NCI-H187 (cell line): ENCODE results near the gene STOML1.
"Not testable (repeated sequence)": the region's sequence is repeated elsewhere in the genome, so short reads cannot be mapped to it uniquely, and the experiment has no call there.

Experiments
- DNase-seq, 2 experiments: peaks; one replicate each; lab custom pipeline; 2025; lab: John Stamatoyannopoulos, UW

The STOML1 gene

DNA sequence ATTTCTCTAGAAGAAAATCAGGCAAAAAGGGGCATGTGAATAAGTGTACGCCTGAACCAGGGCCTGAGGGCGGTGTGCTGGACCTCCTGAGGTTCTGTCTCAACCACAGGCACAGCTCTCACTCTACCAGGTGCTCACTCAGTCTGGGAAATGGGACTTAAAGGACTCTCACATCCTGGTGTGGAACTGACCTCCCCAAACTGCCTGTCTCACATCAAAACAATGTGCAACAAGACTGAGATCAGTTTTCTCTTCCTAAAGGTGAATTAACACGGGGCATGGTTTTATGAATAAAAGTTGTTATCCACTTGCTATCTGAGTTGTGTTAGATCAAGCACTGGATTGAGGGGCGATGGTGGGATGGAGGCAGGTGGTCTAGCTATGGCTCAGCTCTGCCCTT is 4.8 kb downstream of the STOML1 start:
- no peak for DNase-seq

DNA sequence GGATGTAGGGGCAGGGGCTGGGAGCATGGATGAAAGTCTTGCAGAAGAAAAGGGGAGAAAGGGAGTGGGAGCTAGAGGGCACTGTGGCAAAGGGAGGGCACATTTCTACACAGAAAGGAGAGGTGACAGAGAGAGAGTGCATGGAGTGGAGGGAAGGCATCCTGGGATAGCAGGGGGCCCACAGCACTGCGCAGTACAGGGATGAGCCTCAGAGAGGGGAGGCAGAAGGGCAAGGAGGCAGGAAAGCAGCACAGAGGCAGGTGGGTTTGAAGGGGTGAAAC is 5.4 kb downstream of the STOML1 start:
- DNase-seq = no peak

DNA sequence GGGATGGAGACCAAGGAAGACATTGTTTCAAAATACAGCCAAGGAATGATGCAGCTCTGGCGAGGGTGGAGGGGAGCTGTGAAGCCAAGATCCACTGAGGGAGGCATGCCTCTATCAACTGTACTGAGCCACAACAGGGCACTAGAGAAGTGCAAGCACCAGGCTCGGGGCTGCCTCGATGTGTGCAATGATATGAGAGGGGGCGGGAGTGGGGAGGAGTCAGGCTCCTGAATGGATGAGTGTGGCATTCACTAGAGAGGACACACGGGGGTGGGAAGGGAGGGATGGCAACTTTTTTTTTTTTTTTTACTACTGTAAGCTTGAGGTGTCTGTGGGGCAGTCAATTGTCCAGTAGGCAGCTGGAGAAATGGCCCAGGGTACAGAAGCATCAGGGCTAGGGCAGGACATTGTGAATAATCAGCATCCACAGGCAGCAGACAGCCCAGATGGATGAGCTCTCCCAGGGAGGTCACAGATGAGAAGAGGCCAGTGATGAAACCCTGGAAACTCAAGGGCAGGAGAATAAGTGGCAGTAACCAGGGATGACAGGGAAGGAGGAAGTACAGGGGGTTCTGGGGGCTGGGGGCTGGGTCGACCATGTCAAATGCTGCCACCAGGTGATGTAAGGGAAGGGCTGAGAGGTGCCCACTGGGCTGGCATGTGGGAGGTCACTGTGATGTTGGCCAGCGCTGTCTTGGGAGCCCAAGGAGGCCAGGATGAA is 5.9 kb downstream of the STOML1 start:
- no peak for DNase-seq

DNA sequence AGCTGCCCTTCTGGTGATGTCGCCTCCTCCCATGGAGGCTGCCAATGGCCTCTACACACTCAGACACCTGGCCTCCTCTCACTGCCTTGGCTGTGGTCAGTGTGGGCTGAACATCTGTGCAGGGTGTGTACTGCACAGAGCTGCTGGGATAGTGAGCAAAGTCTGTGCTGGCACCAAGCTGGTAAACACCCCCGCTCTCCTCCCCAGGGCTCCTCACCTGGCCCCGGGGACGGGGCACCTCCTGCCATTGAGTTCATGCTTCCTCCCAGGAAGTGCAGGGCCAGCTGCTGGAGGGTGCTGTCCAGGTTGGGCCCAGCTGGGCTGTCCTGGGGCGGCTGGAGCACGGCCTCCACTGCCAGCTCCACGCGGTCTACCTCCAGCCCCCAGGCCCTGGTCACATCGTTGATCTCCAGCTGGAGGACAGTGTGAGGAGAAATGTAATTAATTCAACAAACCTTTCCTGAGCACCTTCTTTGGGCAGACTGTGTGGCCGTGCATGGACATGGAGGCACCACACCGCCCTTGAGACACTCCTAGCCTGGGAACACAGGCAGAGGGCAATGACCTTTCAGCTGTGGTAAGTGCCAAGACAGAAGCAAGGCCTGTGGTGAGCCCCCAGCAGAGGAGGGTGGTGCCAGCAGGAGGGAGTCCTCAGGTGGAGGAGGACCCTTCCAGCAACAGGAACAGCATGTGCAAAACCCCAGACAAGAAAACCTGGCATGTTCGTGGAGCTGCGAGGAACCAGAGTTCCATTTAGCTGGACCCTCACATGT is 6.8 kb downstream of the STOML1 start:
- DNase-seq = no peak

DNA sequence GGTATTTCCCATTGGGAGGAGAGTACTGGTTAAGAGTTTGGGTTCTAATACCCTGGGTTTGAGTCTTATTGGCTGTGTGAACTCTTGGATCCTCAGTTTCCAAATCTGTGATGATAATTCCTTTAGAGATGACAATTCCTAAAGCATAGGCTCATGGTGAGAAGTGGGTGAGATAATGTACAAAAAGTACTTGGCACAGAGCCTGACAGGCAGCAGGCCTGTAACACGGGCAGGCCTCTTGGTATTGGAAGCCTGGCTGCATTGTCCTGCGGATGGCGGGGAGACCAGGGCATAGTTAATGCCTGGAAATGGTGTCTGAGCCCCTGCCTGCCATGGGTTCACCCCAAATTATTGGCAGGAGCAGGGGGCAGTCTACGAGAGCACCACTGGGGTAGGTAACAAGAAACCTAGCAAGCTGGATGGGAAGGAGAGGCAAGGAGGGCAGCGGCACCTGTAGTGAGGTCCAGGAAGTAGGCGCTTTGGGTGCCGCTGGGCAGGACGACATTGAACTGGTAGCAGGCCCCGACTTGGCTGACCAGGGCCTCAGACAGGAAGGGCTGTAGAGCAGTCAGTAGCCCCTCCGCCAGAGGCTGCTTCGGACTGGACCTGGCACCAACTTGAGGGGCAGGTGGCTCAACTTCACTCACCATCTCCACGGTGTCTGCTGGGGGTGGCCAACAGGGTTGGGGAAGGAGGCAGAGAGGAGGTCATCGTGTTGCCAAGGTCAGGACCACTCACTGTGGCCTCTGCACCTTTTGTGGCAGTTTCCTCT is 7.7 kb downstream of the STOML1 start:
- DNase-seq = no peak

DNA sequence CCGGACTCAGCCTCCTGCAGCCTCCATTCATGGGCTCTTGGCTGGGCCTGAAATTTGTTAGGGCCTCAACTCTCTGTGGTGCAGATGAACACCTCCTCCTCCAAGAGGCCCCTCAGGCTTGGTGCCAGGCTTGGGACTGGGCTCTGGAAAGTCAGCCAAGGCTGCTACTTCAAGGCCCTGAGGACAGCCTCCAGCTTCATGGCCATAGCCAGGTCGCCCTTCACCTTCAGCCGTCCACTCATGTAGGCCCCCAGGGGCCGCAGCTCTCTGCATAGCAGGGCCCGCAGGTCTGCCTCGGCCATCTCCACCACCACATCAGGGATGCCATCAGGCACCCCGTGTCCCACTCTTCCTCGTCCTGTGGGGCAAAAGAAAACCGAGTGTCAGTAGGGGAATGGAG is 8.3 kb downstream of the STOML1 start:
- no peak for DNase-seq

DNA sequence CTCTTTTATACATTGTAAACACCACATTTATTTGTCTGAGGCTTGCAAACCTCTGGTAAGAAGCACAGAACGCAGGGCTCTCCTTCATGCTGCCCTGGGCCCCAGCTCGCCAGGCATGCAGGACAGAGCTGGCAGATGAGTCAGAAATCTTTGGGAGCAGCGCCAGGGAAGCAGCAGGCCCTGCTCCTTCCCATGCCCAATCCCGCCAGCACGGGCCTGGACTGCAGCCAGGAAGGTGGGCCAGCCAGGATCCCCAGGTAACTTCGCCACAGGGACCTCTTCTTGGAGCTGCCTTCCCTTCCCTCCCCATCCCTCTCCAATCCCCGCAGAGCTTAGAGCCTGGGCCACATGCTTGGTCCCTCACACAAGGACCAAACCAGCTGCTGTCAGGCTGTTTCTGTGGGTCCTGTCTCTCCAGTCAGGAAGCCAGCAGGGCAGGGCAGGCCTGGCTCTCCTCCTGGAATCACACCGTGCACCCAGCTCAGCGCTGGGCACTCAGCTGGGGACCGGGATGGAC is 8.8 kb downstream of the STOML1 start:
- DNase-seq = no peak

DNA sequence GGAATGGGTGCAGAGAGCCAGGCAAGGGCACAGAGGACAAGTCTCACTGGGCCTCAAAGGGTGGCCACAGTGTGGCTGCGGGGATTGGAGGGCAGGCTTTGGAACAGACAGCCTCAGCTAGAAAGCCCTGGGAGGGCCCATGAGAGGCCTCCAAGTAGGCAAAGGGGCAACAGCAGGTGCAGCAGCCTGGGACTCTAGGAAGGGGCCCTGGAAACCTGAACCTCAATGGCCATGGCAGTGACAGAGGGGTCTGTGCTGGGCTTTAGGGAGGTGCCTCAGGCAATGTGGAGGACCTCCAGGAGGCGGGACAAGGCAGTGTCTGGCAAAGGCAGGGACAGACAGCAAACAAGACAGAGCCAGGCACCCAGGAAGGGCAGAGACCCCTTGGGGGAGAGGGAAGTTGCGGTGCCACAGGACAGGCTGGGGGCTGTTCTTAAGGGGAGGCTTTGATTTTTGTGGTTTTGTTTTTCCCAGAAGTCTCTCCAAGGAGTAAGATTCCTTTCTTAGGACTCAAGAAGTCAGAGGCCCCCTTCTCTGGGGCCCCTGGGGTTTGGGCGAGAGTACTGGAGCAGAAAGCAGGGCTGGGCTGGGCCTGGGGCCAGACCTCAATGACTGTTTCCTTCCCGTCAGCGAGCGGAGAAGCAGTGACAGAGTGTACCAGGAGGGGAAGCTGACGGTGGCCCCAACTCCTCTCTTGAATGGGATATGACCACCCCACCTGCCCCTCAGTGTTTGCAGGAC is 9.7 kb downstream of the STOML1 start:
- DNase-seq = no peak

DNA sequence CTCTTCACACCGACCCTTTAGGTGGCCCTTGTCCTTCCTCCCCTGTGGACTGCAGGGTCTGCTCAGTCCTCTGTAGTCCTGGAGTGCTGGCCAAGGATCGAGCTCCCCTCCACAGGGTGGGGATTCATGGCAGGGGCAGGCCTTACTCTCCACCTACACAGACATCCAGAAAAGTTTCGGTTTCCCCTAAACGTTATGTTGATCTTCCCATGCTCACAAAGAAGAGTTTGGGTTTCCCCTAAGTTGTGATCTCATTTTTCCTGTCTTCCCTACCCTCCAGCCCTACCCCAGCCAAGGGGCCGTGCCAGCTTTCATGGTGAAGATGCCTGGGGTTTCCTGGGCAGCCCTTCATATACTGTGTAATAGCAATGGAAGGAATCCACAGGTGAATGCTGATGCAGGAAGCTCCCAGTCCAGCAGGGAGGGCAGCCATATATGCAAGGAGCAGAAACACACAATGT is 10.3 kb downstream of the STOML1 start:
- DNase-seq = no peak

DNA sequence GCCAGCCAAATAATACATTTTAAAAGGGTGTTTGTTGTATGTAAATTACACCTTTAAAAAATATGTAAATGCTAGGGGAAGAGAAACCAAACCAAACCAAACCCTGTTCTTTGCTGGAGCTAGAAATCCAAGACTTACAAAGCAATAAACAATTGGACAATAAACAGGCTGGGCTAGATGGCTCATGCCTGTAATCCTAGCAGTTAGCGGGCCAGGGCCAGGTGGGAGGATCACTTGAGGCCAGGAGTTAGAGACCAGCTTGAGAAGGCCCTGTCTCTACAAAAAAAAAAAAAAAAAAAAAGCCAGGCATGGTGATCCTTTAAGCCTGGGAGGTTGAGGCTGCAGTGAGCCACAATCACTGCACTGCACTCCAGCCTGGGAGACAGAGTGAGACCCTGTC is 12.5 kb downstream of the STOML1 start:
- DNase-seq = no peak

DNA sequence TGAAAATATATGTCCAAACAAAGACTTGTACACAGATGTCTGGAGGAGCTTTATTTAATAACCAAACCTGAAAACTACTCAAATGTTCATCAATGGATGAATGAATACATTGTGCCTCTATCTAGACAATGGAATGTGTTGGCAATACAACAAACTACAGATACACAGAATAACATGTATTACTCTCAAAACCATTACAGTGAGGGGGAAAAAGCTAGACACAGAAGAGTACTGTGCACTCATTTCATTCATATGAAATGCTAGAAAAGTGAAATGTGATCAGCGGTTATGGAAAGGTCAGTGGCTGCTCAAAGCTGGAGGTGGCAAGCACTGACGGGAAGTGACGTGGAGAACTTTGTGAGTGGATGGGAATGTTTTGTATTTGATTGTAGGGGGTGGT is 13.2 kb downstream of the STOML1 start:
- no peak for DNase-seq

DNA sequence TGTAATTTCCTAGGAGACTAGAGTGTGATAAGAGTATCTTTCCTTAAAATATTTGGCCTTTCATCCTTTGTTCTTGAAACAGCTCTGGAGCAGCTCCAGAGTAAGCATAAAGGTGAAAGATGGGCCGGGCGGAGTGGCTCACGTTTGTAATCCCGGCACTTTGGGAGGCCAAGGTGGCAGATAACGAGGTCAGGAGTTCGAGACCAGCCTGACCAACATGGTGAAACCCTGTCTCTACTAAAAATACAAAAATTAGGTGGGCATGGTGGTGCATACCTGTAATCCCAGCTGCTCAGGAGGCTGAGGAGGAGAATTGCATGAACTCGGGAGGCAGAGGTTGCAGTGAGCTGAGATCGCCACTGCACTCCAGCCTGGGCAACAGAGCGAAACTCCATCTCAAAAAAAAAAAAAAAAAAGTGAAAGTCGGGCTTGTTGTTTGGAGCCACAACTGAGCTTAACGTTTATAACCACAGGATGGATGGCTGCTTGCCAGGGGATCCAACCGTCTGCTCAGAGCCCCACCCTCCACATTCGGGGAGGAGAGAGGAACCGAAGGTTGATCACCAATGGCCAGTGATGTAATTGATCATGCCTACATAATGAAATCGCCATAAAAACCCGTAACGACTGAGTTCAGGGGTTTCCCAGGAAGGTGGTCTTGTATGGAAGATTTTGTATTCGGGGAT is 16.5 kb downstream of the STOML1 start:
- not testable (repeated sequence) for DNase-seq

DNA sequence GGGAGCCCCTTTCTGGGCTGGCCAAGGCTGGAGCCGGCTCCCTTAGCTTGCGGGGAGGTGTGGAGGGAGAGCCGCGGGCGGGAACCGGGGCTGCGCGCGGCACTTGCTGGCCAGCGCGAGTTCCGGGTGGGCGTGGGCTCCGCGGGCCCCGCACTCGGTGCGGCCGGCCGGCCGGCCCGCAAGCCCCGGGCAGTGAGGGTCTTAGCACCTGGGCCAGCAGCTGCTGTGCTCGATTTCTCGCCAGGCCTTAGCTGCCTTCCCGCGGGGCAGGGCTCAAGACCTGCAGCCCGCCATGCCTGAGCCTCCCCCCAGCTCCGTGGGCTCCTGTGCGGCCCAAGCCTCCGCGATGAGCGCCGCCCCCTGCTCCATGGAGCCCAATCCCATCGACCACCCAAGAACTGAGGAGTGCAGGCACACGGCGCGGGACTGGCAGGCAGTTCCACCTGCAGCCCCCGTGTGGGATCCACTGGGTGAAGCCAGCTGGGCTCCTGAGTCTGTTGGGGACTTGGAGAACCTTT is 18.4 kb downstream of the STOML1 start:
- not testable (repeated sequence) for DNase-seq

DNA sequence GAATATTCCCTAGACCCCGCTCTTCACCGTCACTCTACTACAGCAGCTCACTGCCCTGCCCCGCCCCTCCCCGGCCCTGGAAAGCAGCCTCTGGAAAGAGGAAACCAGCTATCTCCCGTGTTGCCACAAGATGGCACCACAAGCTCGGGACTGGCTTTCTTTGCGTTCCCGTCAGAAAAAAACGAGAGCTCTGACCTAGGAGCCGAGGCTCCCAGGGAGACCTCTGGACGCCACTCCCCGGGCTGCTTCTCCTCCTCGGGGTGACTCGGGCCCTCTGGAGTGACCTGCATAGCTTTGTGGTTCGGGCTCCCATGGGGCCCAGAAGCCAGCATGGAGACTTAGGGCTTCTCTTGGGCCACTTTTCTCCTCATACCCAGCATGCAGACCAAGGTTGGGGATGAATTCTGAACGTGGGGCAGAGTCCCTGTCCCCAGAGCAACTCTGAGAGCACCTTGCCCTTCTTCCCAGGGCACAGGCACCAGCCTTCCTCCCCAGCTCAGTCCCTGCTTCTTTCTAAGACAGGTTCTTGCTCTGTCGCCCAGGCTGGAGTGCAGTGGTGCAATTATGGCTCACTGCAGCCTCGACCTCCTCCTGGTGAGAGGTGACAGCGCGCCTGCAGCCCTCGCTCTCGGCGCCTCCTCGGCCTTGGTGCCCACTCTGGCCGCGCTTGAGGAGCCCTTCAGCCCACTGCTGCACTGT is 19.0 kb downstream of the STOML1 start:
- DNase-seq = peak; percentile 72 to 77

DNA sequence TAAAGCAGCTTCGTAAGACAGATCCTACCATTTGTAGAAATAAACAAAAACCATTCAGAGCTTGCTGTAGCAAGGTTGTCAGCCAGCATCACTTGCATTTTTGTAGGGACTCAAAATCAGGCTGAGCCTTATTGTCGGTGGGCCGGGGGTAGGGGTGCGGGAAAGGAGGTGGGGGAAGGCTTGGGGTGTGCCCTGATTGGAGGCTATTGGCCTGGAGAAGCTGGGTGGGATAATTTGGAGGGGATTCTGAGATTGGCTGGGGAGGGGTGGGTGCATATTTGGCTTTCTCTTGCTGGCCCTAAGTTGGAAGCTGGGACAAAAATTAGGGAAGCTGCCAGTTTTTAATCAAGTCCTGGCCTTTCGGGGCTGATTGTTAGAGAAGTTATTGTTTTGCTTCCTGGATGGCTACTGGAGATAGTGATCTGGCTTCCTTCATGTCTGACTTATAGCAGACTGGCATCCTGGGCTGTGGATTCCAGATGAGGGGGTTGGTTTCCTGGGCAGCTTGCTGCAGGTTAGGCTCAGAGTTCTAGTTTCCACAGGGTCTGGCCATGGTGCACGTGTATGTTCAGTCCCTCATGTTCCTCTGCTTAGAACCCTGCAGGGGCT is 22.8 kb downstream of the STOML1 start:
- DNase-seq = no peak

DNA sequence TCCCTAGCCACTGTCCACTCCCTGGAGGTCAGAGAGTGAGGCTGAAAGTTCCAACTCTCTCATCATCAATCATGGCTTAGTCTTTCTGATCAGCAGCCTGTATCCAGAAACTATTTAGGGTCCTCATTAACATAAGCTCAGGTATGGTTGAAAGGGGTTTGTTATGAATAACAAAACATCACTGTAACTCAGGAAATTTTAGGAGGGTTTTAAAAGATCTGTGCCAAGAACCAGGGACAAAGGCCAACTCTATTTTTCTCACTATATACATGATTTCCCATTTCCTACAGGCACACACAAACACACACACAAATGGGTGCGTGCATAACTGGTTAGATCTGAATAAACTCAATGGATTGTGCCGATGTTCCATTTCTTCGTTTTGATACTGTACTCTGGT is 23.6 kb downstream of the STOML1 start:
- no peak for DNase-seq

DNA sequence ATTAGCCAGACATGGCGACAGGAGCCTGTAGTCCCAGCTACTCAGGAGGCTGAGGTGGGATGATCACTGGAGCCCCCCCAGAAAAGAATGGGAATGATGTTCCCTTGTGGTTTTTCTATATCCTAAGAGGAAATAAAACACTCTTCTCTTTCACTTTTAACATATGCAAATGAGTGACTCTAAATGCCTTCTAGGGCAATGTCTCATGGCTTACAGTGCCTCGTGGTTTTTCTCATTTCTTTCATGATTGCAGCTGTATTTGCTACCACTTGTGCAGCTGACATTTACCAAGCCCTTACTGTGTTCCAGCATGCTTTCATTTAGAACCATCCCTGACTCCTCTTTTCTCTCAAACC is 26.4 kb downstream of the STOML1 start:
- DNase-seq = no peak

DNA sequence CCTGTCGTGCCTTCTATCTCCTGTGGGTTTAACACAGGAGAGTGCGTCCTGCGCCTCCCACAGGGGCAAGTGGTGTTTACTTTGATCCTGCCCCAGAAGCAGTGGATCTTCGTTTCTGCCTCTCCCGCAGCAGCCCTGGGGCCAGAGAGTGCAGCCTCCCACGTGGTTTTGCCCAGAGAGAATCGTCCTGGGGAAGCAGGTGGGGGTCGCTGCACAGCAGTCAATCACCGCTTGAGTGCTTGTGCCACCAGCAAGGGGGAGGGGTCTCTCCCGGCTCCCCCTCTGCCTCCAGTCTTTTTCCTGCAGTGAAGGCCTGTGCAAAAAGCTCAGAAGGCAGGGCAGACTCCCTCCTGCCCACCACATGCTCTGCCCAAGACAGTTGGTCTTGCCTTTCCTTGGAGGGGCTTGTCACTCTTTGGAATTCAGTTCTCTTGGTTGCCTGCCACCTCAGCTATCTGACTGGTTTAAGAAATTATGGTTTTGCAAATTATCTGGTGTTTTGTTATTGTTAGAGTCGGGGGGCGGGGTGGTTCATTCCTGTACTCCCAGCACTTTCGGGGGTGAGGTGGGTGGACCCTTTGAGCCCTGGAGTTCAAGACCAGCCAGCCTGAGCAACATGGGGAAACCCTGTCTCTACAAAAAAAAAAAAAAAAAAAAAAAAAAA is 26.9 kb downstream of the STOML1 start:
- no peak for DNase-seq

DNA sequence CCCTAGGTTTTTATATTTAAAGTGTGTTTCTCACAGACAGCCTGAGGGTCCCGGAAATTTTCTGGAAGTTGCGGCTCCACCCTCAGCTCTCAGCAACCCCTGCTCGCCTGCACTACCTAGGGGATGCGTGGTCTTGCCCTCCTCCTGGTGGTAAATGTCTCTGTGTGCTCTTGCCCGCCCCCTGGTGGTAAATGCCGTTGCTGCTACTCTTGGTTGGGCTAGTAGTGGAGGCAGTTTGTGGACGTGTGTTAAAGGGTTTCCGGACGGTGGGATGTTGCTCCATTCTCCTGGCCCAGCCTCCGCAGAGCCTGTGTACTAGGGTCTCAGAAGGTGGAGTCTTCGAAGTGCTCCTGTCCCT is 27.4 kb downstream of the STOML1 start:
- peak; percentile 56 to 68 for DNase-seq

DNA sequence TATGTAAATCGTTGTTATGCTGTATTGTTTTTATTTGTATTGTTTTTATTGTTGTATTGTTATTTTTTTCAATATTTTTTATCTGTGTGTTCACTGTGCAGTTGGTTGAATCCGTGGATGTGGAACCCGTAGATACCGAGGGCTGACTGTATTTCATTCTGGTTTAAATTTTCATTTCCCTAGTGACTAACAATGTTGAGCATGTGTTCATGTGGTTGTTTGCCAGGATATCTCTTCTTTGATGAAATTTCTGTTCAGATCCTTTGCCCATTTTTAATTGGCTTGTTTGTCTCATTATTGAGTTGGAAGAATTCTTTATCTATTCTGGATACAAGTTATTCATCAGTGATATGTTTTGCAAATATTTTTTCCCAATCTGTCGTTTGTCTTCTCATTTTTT is 29.7 kb downstream of the STOML1 start:
- DNase-seq = no peak
